Renal pelvis (tissue), 4 donors: ENCODE measurements around the gene MMAB. TPM values are rescaled to one million over a fixed set of nuclear protein-coding genes. Genes with fewer than 3 reads are reported as not detected.
"Not testable (repeated sequence)": the region's sequence is repeated elsewhere in the genome, so short reads cannot be mapped to it uniquely, and the experiment has no call there.

ENCODE experiments used
- DNase-seq: peaks from one replicate; pipeline ENCODE4 v3.0.0-alpha.2; 2013
- polyA plus RNA-seq, 3 donors: library from polyadenylated mRNA; unstranded; fragments of 120-200 nt; gene quantifications; one replicate each; pipeline ENCODE4 v1.2.1, GENCODE V29; 2013; ENCODE audit not compliant: insufficient read length in 3 of 3

The MMAB gene
- polyA plus RNA-seq, 3 donors, result 33.5 to 44.6 (median 39.3) TPM

DNA sequence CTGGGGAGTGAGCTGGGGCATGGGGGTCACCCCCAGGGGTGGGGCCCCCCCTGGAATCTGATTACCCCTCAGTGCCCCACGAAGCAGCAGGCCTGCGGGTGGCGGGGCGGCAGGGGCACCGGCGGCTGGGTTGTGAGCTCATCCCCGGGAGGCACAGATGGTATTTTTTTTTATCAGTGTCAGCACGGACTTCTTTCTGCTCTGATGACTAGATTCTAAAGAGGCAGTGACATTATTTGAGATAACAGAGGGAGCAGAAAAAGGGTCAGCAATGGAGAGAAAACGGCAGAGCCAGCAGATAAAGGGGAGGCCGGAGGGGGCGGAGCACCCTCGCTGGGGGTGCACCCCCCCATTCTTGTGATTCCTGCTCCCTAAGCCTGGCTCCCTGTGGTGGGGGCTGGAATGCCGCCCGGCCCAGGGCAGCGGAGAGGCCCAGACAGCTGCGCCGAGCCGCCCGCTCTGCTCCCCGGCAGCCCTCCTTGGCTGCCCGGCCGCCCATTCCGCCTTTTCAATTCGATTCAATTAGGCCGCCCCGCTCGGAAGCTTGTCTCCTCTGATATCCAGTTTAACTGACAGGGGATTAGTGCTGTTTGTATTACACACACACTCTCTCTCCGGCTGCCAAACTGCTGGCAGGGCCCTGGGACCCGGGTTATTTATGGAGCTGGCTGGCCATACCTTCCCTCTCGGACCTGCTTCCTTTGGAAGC is 33.2 kb upstream of the MMAB start:
- peak; percentile 42 for DNase-seq

DNA sequence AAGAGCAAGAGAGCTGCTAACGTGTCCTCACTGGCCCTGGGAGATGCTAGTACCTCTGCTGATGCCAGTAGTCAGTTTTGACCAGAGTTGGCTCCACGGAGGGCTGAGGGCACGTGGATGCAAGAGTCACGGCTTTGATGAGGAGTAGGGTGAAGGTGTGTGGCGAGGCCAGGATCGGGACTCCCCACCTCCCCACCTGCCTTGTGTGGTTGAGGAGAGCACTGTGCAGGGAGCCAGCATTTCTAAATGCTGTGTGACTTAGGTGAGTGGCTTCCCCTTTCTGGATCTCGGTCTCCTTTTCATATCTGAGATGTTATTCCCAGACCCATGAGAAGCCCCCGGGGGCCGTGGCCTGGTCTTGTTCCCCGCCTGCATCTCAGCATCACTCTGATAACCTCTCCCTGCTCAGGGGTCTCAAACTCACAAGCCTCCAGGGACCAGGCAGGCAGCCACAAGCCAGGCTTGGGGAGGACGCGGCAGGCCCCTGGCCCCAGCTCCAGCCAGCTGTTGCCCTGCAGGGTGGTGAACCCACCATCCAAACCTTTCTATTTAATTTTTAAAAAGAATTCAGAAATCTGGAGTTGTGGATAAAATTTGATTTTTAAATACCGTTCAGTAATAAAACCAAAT is 32.4 kb upstream of the MMAB start:
- DNase-seq, result no peak

DNA sequence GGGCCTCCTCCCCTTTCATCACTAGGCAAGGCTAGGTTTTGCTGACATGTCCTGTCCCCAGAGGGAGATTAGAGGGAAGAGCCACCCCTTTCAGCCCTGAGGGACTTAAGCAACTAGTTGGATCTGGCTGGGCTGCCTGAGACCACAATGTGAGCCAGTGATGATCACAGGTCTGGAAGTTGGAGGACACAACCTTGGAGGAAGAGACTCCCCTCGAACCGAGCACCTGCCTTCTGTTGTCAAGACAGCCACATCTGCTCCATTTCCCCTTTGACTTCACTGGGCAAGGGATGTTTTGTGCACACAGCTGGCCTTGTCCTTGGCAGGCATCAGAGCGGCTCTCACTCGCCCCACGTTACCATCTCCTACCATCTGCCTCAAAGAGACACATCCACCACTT is 31.7 kb upstream of the MMAB start:
- no peak for DNase-seq

DNA sequence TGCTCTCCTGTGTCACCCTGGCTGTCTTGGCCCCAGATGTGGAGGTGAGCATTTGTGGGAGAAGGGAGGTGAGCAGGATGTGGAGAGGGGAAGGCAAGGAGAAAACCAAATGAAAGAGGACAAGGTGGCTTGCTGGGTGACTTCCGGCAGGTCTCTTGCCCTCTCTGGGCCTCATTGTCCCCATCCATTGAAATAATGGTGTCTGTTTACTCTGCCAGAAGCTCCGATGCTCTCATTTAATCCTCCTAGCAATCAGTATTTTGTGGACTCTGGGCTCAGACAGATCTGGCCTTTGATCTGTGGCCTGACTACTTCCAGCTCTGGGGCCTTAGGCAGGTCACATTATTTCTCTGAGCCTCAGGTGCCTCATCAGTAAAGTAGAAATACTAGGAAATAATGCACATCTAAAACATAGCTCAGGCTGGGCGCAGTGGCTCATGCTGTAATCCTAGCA is 30.9 kb upstream of the MMAB start:
- no peak for DNase-seq

DNA sequence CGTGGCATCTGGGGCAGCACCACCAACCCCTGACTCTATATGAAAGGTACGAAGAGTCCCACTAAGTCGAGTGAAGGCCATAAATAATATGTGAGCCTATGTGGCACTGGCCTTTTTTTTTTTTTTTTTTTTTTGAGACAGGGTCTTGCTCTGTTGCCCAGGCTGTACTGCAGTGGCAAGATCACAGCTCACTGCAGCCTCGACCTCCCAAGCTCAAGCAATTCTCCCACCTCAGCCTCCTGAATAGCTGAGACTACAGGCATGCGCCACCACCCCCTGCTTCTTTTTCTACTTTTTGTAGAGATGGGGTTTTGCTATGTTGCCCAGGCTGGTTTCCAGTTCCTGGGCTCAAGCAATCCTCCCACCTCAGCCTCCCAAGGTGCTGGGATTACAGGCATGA is 28.8 kb upstream of the MMAB start:
- DNase-seq, result not testable (repeated sequence)

DNA sequence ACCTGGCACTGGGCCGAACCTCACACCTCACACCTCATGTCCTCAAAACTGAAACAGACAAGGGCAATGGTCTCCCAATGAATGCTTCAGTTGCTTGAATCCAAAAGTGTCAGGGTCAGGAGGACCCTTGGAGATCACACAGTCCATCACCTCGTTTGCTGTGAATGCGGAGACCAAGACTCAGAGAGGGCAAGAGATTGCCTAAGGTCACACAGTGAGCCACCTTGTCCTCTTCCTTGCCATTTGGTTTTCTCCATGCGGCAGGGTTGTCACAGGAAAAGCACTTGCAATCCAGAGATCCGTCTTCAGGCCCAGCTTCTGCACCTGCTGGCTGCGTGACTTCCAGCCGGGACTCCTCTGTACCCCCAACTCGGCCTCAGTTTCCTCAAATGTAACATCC is 28.3 kb upstream of the MMAB start:
- no peak for DNase-seq

DNA sequence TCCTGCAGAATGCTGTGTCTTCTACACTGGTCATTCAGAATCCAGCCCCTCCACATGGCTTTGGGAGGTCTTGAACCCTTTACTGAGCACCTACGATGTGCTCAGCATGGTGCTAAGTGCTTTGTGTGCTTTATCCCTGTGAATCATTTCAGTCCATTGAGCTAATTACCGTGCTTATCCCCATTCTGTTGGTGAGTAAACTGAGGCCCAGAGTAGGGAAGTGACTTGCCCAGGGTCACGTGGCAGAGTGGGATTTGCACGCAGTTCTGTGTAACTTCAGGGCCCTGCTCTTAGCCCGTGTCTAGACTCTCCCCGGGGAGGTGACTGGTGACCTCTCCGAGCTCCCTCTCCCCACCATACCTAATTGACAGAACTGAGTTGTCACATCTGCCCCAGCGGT is 27.7 kb upstream of the MMAB start:
- DNase-seq, result no peak

DNA sequence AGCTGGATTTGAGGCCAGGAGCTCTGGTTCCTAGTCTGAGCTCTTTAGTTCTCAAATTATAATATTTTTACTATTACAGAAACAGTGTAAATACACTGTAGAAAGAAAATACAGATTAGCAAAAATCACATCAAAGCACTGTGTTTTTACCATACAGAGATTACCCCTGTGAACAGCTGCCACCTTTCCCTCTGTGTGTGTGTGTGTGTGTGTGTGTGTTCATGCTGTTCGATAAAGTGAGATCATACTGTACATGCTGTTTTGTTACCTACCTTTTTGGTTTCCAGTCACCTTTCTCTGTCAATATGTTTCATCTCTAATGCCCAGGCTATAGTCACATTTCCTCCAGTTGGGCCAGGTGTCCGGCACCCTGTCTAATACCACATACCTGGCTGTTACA is 27.2 kb upstream of the MMAB start:
- DNase-seq, result no peak

DNA sequence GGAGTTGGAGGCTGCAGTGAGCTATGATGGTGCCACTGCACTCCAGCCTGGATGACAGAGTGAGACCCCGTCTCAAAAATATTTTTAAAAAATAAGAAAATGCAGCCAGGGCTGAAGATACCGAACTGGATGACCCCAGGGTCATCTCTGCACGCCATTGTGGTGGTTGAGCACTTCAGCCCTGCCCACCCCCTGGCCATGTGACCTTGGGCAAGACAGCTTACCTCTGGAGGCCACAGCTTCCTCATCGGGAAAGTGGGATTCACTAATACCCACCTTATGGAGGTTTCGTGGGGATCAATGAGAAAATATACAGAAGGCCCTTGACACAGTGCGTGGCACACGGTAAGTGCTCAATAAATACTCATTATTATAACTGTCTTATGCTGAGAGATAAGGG is 25.8 kb upstream of the MMAB start:
- DNase-seq, result no peak

DNA sequence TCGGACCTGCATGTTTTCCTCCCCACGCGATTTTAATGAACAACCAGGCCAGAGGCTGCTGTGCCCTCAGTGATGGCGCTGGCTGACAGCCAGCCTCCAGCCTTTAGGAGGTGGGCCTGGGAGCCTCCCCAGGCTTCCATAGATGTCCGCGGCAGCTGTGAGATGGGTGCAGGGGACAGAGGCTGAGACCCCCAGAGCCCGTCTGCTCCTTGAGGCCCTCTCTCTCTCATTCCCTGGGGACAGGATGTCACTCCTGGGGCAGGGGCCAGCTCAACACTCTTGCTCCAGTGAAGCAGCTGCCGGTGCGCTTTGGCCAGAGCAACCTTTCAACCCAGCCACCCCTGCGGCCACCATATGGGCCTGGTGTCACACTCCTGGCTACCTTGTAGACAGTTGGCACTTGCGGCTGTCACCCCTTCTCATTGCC is 25.1 kb upstream of the MMAB start:
- DNase-seq, result no peak

DNA sequence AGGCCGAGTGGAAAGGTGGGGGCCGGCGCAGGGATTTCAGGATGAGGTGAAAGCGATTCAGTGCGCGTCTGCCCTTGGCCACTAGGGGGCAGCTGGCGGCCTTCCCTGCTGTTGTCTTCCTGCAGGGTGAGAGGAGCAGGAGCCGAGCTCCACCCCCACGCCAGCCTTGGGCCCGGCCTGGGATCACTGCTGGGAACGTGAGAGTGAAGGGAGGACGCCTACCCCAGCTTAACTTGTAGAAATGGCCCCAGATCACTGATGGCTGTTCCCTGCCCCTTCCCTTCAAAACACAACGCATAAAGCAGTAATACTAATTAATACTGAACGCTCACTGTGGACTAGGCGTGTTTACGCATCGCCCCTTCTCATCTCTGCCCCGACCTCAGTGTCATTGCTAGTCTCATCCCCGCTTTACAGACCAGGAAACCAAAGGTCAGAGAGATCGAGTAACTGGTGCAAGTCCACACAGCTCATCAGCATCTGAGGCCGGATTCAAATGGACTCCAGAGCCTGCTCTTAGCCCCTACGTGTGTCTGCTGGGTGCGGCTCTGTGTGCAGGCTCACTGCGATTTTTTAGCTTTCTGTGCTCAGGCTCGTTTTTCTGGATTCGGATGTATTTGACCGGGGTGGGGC is 24.6 kb upstream of the MMAB start:
- DNase-seq, result peak; percentile 85

DNA sequence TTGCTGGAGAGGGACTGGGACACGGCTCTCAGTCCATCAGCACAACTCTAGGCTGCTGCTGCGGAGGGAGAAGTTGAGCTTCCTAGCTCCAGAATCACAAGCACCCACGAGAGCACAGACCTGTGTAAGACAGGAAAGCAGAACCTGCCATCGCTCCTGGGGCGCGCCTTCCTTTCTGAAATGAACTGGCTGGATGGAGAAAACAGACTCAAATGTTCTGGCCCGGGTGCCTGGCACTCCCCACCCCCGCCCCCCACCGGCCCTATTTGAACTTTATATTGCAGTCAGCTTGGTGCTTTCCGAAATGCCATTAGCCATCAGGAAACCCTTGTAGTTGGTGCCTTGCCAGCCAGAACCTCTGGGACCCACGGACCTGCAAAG is 24.1 kb upstream of the MMAB start:
- no peak for DNase-seq

DNA sequence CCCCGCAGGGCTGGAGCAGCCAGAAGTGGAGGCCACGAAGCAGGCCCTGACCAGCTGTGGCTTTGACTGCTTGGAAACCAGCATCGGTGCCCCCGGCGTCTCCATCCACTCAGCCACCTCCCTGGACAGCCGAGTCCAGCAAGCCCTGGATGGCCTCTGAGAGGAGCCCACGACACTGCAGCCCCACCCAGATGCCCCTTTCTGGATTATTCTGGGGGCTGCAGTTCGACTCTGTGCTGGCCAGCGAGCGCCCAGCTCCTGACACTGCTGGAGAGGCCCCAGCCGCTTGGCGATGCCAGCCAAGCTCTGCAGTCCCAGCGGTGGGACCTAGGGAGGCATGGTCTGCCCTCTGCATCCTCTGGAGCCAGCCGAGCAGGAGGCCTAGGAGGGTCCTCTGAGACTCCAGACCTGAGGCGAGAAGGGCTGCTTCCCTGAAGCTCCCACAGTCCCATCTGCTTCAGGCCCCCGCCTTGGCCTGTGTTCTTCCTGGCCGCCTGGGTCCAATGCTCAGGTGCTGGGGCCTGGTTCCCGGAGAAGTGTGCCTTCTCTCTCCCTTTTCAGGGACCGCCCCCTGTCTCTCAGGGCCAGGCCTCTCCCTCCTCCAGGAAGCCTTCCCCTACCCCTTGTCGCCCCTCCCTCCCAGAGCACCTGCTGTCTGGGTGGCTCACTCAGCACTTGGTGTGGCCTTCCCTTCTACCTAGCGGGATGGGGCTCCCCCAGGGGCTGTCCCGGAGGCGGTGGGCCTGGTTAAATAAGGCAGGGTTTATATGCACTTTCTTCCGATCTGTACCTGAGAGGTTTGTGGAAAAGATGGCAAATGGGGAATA is 23.3 kb upstream of the MMAB start:
- no peak for DNase-seq

DNA sequence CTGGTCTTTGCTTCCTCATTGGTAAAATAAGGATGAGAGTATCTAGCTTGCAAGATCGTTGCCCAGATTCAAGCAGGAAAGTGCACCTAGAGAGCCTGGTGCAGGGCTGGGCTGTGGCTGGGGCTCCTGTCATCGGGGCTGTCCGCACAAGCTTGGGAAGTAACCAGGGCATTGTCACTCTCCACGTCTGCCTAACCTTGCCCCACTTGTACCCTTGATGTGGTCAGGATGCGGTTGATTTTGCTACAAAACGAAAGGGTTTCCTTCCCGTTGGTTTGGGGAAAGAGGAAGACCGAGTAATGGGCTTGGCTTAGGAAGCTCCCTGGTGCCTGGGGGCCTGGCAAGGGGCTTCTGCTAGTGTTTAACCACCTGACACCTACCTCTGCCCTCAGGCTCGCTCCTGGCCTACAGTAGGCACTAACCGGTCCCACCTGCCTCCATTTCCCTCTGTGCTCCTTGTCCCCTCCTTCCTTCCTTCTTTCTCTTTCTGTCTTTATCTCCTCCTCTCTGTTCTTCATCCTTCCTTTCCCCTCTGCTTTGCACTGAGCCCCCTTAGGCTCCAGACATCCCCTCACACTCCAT is 22.1 kb upstream of the MMAB start:
- no peak for DNase-seq

DNA sequence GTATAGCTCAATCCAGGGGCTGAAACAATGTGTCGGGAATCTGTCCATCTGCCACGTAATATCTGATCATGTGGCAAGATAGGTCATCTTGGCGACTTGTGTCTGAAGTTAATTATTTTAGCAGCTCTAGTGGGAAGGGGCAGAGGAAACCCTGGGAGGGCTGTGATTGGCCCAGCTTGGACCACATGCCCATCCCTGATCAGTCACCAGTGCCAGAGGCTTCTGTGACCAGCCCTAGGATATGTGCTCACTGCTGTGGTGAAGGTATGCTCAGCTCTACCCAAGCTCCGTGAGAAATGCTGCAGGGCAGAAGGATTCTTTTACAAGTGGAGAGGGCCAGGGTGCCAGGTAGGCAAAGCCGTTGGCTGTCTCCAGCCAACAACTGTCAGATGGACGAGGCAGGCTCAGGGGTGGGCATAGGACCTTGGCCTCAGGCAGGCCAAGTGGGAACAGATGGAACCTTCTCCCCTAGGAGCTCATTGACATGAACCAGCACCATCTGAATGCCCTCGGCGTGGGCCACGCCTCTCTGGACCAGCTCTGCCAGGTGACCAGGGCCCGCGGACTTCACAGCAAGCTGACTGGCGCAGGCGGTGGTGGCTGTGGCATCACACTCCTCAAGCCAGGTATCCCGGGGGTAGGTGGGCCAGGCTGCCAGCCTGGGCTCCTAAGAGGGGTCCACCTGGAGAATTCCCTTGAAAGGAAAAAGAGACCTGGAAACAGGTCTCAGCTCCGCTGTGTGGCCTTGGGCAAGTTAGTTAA is 21.4 kb upstream of the MMAB start:
- no peak for DNase-seq

DNA sequence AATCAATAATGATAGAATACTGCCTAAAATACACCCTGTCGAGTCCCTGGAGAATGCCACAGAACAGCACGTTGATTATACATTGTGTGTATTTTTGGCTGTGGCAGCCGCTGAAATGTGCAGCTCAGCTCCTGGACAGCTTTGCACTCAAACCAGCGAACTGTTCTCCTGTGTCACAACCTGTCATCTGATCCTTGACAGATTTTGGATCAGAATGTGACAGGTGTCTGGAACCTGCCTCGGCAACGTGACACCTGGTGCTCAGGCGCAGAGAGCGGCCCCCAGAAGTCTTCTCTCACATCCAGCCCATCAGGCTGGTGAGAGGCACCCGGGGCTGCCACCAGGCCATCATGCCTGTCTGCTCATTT is 19.6 kb upstream of the MMAB start:
- DNase-seq, result no peak

DNA sequence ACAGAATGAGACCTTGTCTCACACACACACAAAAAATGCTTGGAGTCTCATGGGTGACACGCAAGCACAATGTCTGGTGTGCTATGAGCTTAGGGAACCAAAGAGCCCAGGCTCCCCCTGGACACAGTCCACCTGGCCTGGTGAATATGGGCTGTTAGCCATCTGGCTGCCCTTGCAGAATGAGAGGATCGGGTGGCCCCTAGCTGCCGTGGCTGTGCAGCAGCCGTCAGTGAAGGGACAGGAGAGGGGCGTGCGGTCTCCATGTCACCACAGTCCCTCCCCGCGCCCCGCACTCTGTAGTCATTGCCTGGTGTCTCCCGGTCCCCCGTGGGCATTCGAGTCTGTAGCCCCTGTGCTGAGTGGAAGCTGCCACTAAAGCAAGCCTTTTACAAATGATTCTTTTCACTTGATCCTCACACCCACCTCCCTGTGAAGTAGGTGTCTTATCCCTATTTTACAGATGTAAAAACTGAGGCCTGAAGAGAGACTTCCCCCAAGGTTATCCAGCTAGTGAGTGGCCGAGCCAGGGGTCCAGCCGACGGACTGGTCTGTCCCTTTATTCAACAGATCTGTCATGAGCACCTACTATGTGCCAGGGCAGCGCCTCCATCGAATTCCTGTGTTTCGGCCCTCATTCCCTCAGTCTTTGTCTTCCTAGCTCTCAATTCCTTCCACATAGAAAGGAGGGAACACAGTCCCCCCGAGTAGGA is 19.0 kb upstream of the MMAB start:
- DNase-seq, result no peak

DNA sequence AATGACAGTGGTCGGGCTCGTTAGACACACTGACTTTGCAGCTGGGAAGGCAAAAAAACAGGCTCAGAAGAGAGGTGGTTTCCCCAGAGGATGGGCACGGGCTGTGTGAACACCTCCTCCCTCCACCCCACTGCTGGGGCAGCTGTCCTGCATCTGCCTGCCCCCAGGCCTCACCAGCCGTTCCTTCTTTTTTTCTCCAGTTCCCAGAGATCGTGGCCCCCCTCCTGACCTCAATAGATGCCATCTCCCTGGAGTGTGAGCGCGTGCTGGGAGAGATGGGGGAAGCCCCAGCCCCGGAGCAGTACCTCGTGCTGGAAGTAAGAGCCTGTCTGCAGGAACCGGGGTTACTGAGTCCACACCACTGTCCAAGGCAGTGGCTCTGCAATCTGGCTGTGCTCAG is 17.7 kb upstream of the MMAB start:
- no peak for DNase-seq

DNA sequence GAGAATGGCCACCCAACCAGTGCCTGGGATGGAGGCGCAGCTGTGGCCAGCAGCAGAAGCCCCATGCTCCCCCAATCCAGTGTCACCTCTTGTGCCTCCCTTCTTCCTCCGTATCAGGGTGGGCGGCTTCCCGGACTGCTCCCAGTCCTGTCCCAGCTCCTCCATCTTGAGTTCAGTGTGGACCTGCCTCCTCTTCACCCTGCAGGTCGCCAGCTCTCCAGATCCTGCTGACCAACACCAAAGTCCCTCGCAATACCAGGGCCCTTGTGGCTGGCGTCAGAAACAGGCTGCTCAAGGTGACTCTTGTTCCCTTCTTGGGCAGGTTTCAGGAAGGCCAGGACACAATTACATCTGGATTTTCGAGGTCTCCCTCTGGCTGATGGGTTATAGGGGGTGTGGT is 17.3 kb upstream of the MMAB start:
- DNase-seq, result no peak

DNA sequence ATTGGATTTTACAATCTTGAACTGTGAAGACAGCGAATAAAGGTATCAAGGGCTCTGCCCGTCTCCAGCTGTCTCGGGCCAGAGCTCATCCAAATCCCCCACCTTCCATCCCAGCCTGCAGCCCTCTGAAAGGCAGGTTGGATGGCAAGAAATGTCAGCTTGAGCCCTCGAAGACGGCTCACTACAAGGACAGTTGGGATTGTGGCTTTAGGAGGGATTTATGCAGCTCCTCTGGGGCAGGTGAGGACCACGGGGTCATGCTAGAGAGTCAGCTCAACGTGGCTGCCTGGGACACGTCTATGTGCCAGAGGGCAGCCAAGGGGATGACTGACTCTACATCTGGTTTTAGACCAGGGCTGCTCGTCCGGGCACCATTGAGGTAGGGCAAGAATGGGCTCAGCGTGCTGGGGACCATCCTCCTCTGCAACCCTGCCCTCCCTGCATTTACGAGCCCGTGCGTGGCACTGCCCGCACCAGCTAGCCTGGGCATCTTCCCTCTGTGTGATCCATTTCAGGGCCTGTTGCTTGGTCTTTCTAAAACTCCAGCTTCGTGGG is 16.5 kb upstream of the MMAB start:
- DNase-seq, result no peak

DNA sequence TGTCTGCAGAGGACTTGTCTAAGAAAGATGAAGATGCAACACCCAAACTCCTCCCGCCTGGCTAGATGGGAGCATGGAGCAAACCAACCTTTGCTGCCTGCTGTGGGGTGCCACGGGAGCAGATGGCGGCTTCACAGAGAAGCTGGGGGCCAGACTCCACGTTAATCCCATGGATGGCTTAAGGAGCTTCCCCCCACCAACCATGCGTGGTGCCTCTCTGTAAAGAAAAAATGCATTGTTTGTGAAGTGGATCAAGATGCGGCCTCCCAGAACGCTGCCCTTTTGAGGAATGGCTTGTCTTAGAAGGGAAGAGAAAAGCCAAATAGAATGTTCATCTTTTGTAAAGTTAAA is 15.9 kb upstream of the MMAB start:
- no peak for DNase-seq
